Articular chondrocyte of knee joint (primary cell): Measurements from ENCODE around the gene SCYGR7. TPM values are rescaled to one million over a fixed set of nuclear protein-coding genes. Genes with fewer than 3 reads are reported as not detected.

ENCODE experiments used
- small RNA-seq: library from RNA; depleted of rRNA; stranded (forward); fragments of <200 nt; gene quantifications from one replicate; pipeline ENCODE3, GENCODE V24; 2012
- total RNA-seq: library from RNA; depleted of rRNA; stranded (reverse); fragments of >200 nt; gene quantifications from 2 replicates; pipeline ENCODE4 v1.2.3, GENCODE V29; 2012

SCYGR7 gene, protein sequence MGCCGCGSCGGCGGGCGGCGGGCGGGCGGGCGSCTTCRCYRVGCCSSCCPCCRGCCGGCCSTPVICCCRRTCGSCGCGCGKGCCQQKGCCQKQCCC
- not detected in 2 replicates for total RNA-seq

DNA sequence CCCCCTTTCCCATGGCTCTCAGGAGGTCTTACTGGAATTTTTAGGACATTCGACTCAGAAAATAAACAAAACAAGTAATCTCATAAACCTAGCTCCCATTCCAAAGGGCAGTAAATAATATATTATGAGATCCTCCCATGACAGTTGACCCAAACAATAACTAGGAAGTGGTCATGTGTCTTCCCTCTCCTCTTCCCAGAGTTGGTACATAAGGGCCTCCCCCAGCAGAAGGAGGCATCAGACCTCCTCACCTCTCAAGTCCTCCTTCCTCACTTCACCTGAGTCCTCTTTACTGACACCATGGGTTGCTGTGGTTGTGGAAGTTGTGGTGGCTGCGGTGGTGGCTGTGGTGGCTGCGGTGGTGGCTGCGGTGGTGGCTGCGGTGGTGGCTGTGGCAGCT, at the start of gene SCYGR7:
Gene SCYGR7 (plus strand): TSS at position 301 of the 400 bp plus-strand sequence. CDS start 0 bp downstream, at position 301.

DNA sequence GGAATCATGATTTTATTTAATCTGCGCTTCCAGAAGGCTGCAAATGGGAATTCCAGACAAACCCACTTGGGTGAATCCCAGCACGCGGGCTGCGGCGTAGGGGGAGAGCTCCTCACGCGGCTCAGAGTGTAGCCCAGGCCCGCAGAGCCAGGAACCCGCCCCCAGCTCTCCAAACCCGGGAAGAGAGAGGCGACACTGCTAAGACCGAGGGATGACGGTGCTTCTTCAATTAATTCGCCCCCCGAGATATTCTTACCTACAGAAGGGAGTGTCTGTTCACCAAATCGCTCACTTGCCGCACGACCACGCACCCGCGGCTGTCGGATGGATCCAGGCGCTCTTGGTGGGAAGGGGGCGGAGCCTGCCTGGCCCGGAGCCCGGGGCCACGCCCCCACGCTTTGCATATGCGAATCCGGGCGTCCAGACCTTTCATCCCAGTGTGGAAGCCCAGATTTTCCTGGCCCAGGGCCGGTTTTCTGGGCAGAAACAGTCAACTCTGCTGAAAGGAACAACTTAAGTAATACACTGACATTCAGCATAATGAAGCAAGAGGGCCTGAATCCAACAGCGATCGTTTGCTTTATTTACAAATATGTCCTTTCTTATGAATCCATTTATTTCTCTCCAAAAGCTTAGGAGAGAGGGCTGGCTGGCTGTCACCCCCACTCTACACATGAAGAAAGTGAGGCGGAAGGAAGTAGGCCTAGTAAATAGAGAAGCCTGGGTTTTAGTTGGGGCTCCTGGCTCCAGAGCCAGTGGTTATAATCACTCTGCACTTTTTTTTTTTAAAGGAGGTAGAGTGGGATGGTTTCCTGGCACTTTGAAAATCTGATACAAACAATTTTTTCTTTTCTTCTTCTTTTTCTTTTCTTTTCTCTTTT, 10.2 kb upstream of the SCYGR7 start, which contains the start of gene SLC19A3:
Gene SLC19A3 (minus strand): TSS at position 342 of the 881 bp plus-strand sequence. CDS start 15,710 bp downstream, outside the sequence.

DNA sequence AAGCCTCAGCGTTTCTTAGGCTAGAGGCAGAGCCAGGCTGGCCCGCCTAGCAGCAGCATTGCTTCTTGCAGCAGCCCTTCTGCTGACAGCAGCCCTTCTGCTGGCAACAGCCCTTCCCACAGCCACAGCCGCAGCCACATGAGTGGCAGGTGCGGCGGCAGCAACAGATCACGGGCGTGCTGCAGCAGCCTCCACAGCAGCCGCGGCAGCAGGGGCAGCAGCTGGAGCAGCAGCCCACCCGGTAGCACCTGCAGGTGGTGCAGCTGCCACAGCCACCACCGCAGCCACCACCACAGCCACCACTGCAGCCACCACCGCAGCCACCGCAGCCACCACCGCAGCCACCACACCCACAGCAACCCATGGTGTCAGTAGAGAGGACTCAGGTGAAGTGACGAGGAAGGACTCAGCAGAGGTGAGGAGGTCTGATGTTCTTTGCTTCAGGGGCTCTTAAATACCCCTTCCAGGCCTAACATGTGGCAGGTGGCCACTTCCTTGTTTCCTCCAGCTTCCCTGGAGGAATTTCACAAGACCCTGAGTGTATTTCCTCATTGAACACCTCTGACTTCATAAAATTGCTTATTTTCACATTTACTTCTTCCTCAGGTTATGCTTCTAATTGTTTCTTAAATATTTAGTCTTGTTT, 3.6 kb upstream of the SCYGR7 start, which contains the start of gene SCYGR6:
Gene SCYGR6 (minus strand): TSS at position 364 of the 646 bp plus-strand sequence. CDS start 0 bp downstream, at position 364.

DNA sequence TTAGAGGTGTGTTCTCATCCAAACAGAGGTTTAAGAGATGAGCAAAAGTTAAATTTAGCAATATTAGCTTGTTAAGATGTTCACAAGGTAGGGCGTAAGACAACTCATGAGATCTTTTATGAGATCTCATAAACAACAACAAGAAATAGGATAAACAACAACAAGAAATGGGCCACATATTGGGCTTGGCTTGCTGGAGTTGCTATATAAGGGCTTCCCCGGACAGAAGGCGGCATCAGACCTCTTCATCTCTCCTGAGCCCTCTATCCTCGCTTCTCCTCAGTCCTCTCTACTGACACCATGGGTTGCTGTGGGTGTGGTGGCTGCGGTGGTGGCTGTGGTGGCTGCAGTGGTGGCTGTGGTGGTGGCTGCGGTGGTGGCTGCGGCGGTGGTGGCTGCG, 17.5 kb downstream of the SCYGR7 start, which contains the start of gene SCYGR8:
Gene SCYGR8 (plus strand): TSS at position 301 of the 400 bp plus-strand sequence. CDS start 0 bp downstream, at position 301.

Small RNAs within 50 kb of the gene (small RNA-seq; reads per million reads assigned to genes)
- gene RNA5SP121 (not detected), gene SNRPGP8 (not detected)

Other genes with a start within 250 kb of the SCYGR7 start
- not detected in 2 replicates for gene SCYGR2, start 129.4 kb upstream of the SCYGR7 start, total RNA-seq
- gene SCYGR3, start 113.5 kb upstream of the SCYGR7 start, total RNA-seq: not detected in 2 replicates
- gene SCYGR4, start 110.8 kb upstream of the SCYGR7 start, total RNA-seq: 0.11 TPM in 1 of 2 replicates, not detected in the other
- gene SCYGR5, start 61.5 kb upstream of the SCYGR7 start, total RNA-seq: not detected in 2 replicates
- 9.3 and 9.9 TPM in 2 replicates for gene SLC19A3, start 10.3 kb upstream of the SCYGR7 start, total RNA-seq
- not detected in 2 replicates for gene SCYGR6, start 3.6 kb upstream of the SCYGR7 start, total RNA-seq
- gene SCYGR8, start 17.6 kb downstream of the SCYGR7 start, total RNA-seq: not detected in 2 replicates
- not detected in 2 replicates for gene CCL20, start 85.5 kb downstream of the SCYGR7 start, total RNA-seq
- 0.13 and 0.22 TPM in 2 replicates for gene DAW1, start 143.3 kb downstream of the SCYGR7 start, total RNA-seq